ENCODE results near the gene NUP210.

NUP210 gene

DNA sequence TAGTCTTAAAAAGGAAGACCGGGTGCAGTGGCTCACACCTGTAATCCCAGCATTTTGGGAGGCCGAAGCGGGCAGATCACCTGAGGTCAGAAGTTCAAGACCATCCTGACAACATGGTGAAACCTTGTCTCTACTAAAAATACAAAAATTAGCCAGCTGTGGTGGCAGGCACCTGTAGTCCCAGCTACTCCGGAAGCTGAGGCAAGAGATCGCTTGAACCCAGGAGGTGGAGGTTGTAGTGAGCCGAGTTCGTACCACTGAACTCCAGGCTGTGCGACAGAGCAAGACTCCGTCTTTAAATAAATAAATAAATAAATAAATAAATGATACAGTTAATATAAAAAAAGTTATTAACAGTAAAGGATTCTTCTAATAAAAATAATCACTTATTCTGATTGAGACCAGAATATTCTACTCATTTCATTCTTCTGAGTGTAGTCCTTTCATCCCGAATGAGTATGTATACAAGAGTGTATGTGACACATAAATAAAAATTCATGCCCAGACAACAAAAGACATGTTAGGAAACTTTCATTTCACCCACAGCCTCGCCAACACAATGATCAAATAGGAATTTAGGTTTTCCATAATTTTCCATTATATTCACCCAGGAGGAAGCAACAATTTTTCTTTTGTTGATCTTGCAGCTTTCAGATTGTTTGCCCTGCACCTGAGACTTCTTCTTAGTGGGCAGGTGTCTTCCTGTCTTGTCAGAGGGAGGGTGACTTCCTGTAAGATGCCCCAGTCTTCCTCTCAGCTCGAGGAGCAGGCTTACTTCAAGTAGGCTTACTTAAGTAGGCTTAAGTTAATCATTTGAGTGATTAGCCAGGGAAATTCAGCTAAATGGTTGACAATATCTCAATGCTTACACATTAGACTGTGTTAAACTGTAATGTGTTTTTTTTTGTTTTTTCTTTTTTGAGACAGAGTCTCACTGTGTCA is 7.8 kb upstream of the NUP210 start:
- no peak overlapping the region for H3K9ac ChIP-seq (ENCODE audit: low read depth, low read length)
- no peak overlapping the region for H3K4me3 ChIP-seq (ENCODE audit: low read depth in 1 of 2, low read length in 2 of 2)
- ATAC-seq (ENCODE audit: insufficient read depth, low read depth) (peak; percentile 81), DNase-seq (no peak)
- no peaks in the 10 kb centered on the region for H4K20me1 ChIP-seq (ENCODE audit: insufficient read depth, low read length)
- no peaks in the 10 kb centered on the region for H3K36me3 ChIP-seq (ENCODE audit: insufficient read depth, low read length)
- peak overlapping the region; percentile 17 for H3K27ac ChIP-seq (ENCODE audit: low read length)
- H3K79me2 ChIP-seq (ENCODE audit: insufficient read depth, low read length), result no peaks in the 10 kb centered on the region
- H3K4me1 ChIP-seq (ENCODE audit: insufficient read depth, low read length), result peaks cover 13% of the 10 kb centered on the region
- peak overlapping the region; percentile 66; the same call in 1 of the 2 replicates for H2AFZ ChIP-seq (ENCODE audit: low read depth, low read length)
- H3K9me3 ChIP-seq (ENCODE audit: insufficient read depth, low read length, severe bottlenecking), result no peaks in the 10 kb centered on the region
- peak overlapping the region; percentile 4; the same call in 1 of the 2 replicates for H3K4me2 ChIP-seq (ENCODE audit: insufficient read depth, low read length)
- no peaks in the 10 kb centered on the region for H3K27me3 ChIP-seq (ENCODE audit: insufficient read depth, low read length, poor library complexity)
- TF ChIP-seq, protein P1, sequence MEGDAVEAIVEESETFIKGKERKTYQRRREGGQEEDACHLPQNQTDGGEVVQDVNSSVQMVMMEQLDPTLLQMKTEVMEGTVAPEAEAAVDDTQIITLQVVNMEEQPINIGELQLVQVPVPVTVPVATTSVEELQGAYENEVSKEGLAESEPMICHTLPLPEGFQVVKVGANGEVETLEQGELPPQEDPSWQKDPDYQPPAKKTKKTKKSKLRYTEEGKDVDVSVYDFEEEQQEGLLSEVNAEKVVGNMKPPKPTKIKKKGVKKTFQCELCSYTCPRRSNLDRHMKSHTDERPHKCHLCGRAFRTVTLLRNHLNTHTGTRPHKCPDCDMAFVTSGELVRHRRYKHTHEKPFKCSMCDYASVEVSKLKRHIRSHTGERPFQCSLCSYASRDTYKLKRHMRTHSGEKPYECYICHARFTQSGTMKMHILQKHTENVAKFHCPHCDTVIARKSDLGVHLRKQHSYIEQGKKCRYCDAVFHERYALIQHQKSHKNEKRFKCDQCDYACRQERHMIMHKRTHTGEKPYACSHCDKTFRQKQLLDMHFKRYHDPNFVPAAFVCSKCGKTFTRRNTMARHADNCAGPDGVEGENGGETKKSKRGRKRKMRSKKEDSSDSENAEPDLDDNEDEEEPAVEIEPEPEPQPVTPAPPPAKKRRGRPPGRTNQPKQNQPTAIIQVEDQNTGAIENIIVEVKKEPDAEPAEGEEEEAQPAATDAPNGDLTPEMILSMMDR (IDR thresholded peaks at IDR 0.05; ENCODE audit: borderline replicate concordance, extremely low read depth, low read length, poor library complexity, severe bottlenecking), result no peak
- no peak for TF ChIP-seq EZH2 (IDR thresholded peaks at IDR 0.05; ENCODE audit: borderline replicate concordance, low read depth, low read length, severe bottlenecking)

DNA sequence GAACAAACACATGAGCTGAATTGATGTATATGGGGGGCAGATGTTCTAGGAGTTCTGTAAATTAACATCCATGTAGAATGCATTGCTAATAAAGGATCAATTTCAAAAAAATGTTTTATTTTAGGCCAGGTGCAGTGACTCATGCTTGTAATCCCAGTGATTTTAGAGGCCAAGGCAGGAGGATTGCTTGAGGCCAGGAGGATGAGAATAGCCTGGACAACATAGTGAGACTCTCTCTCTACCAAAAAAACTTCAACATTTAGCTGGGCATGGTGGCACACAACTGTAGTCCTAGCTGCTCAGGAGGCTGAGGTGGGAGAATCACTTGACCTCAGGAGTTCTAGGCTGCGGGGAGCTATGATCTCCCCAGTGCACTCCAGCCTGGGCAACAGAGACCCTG is 6.5 kb upstream of the NUP210 start:
- no peak overlapping the region for H3K4me2 ChIP-seq (ENCODE audit: insufficient read depth, low read length)
- no peaks in the 10 kb centered on the region for H3K36me3 ChIP-seq (ENCODE audit: insufficient read depth, low read length)
- ATAC-seq (ENCODE audit: insufficient read depth, low read depth) (no peak), DNase-seq (no peak)
- TF ChIP-seq EZH2 (IDR thresholded peaks at IDR 0.05; ENCODE audit: borderline replicate concordance, low read depth, low read length, severe bottlenecking), result no peak
- TF ChIP-seq, protein P1 (IDR thresholded peaks at IDR 0.05; ENCODE audit: borderline replicate concordance, extremely low read depth, low read length, poor library complexity, severe bottlenecking), result no peak
- H3K79me2 ChIP-seq (ENCODE audit: insufficient read depth, low read length), result no peaks in the 10 kb centered on the region
- no peak overlapping the region for H3K9ac ChIP-seq (ENCODE audit: low read depth, low read length)
- H3K27me3 ChIP-seq (ENCODE audit: insufficient read depth, low read length, poor library complexity), result no peaks in the 10 kb centered on the region
- H3K4me1 ChIP-seq (ENCODE audit: insufficient read depth, low read length), result peaks cover 13% of the 10 kb centered on the region
- H3K4me3 ChIP-seq (ENCODE audit: low read depth in 1 of 2, low read length in 2 of 2), result no peak overlapping the region
- no peak overlapping the region for H3K27ac ChIP-seq (ENCODE audit: low read length)
- H2AFZ ChIP-seq (ENCODE audit: low read depth, low read length), result no peak overlapping the region
- no peaks in the 10 kb centered on the region for H4K20me1 ChIP-seq (ENCODE audit: insufficient read depth, low read length)
- no peaks in the 10 kb centered on the region for H3K9me3 ChIP-seq (ENCODE audit: insufficient read depth, low read length, severe bottlenecking)

- Histone ChIP-seq H4K20me1 (ENCODE audit: insufficient read depth, low read length) (no peaks in the 10 kb centered on the region), H3K4me3 (ENCODE audit: low read depth in 1 of 2, low read length in 2 of 2) (no peak overlapping the region), H3K79me2 (ENCODE audit: insufficient read depth, low read length) (no peaks in the 10 kb centered on the region), H3K9ac (ENCODE audit: low read depth, low read length) (no peak overlapping the region), H3K4me1 (ENCODE audit: insufficient read depth, low read length) (peaks cover 19% of the 10 kb centered on the region), H3K27ac (ENCODE audit: low read length) (no peak overlapping the region), H3K4me2 (ENCODE audit: insufficient read depth, low read length) (no peak overlapping the region), H3K9me3 (ENCODE audit: insufficient read depth, low read length, severe bottlenecking) (no peaks in the 10 kb centered on the region), H2AFZ (ENCODE audit: low read depth, low read length) (no peak overlapping the region), H3K27me3 (ENCODE audit: insufficient read depth, low read length, poor library complexity) (no peaks in the 10 kb centered on the region), H3K36me3 (ENCODE audit: insufficient read depth, low read length) (no peaks in the 10 kb centered on the region)
- ATAC-seq (ENCODE audit: insufficient read depth, low read depth) (no peak), DNase-seq (no peak)
- no peak for TF ChIP-seq EZH2 (IDR thresholded peaks at IDR 0.05; ENCODE audit: borderline replicate concordance, low read depth, low read length, severe bottlenecking)
- TF ChIP-seq, protein P1 (IDR thresholded peaks at IDR 0.05; ENCODE audit: borderline replicate concordance, extremely low read depth, low read length, poor library complexity, severe bottlenecking), result no peak
Observed at GRCh38 chr3:13425689-13426088, 5.6 kb upstream of the NUP210 start.
